DND-41 (cell line): ENCODE results near the gene PFDN1.

Experiments
- EZH2 ChIP-seq: IDR thresholded peaks from 3 replicates; pipeline ENCODE4 v1.6.1; 2012; ENCODE audit warnings: borderline replicate concordance, low read depth, mild to moderate bottlenecking, moderate library complexity, low read length, inconsistent platforms; ENCODE audit not compliant: severe bottlenecking
- TF ChIP-seq, protein P1 (sequence below): IDR thresholded peaks from 2 replicates; pipeline ENCODE4 v1.5.1; 2012; ENCODE audit warnings: borderline replicate concordance, low read length, moderate library complexity, mild to moderate bottlenecking; ENCODE audit not compliant: poor library complexity, severe bottlenecking; ENCODE audit errors: extremely low read depth

DNA sequence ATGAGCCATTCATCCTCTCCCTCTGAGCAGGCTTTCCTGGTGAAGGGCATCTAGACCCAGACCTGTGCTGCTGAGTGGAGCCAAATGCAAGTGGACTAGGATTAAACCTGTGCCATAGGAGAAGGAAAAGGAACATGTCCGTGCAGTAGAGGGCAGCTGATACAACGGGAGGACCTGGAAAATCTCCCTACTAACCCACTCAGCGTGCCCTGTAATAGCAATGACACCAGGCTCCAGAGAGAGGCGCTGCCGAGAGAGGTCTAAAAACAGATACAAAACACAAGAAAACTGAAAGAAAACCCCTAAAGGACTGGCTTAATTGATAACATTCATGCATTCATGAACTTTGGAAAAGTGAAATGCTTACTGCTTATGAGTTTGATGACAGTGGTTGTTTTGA is 60.8 kb downstream of the PFDN1 start:
- no peak for TF ChIP-seq EZH2
- TF ChIP-seq, protein P1, sequence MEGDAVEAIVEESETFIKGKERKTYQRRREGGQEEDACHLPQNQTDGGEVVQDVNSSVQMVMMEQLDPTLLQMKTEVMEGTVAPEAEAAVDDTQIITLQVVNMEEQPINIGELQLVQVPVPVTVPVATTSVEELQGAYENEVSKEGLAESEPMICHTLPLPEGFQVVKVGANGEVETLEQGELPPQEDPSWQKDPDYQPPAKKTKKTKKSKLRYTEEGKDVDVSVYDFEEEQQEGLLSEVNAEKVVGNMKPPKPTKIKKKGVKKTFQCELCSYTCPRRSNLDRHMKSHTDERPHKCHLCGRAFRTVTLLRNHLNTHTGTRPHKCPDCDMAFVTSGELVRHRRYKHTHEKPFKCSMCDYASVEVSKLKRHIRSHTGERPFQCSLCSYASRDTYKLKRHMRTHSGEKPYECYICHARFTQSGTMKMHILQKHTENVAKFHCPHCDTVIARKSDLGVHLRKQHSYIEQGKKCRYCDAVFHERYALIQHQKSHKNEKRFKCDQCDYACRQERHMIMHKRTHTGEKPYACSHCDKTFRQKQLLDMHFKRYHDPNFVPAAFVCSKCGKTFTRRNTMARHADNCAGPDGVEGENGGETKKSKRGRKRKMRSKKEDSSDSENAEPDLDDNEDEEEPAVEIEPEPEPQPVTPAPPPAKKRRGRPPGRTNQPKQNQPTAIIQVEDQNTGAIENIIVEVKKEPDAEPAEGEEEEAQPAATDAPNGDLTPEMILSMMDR: peak; percentile 12
